Measurements from ENCODE around the gene CD28.

DNA sequence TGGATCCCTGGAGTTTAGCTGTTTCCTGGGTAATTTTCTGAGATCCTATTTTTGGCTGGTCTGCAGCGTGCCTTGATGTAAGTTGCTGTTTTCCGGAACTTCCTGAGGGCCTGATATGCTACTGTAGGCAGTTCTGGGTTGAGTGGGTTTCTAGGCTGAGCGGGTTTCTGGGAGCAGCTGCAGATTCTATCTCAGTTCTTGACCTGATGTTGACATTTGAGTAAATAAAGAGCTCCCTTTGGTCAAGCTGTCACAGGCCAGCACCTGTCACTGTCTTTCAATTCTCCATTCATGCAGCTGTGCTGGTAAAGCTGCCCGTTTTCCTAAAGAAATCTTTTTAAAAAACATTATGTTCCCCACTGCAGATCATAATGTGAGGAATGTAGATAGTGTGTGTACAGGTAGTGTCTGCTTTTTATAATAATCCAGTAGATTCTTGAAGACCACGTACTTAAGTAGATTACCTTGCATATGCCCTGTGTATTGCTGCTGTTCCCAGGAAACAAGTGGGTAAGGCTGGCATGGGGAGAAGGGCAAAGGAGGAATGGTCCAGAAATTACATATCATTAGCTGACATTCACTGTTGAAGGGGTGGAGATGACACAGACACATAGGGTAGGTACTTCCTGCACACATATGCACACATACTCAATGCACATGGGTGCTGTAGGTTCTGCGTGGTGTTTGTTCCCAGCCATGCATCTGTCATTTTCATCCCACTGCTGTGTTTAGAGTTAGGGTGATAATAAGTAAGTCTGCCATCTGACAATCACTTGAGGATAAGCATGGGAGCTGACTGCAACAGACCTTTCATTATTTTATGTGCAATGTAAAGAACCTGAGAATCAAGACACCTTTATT lies 25.9 kb downstream of the CD28 start:
- TF ChIP-seq, protein P1, sequence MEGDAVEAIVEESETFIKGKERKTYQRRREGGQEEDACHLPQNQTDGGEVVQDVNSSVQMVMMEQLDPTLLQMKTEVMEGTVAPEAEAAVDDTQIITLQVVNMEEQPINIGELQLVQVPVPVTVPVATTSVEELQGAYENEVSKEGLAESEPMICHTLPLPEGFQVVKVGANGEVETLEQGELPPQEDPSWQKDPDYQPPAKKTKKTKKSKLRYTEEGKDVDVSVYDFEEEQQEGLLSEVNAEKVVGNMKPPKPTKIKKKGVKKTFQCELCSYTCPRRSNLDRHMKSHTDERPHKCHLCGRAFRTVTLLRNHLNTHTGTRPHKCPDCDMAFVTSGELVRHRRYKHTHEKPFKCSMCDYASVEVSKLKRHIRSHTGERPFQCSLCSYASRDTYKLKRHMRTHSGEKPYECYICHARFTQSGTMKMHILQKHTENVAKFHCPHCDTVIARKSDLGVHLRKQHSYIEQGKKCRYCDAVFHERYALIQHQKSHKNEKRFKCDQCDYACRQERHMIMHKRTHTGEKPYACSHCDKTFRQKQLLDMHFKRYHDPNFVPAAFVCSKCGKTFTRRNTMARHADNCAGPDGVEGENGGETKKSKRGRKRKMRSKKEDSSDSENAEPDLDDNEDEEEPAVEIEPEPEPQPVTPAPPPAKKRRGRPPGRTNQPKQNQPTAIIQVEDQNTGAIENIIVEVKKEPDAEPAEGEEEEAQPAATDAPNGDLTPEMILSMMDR (IDR thresholded peaks at IDR 0.05): no peak
- no peak for TF ChIP-seq POLR2A (IDR thresholded peaks at IDR 0.05)
